C4-2B (cell line): ENCODE results near the gene SCAANT1.

Experiments
- ZFX ChIP-seq: fragments of 450-650 bp; IDR thresholded peaks from 2 replicates; pipeline ENCODE4 v1.6.1; 2017
- TF ChIP-seq, protein P1 (sequence below): fragments of 450-650 bp; conservative IDR thresholded peaks from 2 replicates; pipeline ENCODE4 v1.5.1; 2017; ENCODE audit warnings: mild to moderate bottlenecking

DNA sequence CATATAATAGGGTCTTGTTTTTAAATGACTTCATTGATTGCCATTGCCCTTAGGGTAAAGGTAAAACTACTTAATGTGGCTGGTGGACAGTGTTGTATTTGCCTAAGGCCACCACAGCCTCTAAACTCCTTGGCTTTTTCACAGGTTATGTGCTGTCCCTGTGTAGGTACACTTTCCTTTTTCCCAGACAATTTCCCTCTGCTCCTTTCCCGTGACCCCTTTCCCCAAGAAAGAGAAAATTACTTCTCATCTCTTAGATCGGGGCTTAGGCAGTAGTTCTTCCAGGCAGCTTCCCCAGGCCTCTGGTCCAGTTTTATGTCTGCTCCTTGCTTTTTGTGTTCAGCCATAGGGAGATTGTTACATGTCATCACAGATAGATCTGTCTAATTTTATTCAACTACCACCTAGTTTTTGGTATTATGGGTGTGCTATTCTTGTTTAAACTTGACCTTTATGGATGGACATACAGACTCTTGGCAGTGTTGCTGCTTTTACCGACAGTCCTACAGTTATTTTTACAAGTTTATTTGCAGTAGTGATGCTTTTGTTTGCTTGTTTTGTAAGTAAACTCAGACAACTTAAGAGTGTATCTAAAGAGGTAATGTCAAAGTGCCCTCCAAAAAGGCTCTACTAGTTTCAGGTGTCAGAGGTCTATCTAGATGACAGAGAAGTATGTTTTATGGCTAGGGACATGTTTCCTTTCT, 20.5 kb upstream of the SCAANT1 start:
- TF ChIP-seq, protein P1, sequence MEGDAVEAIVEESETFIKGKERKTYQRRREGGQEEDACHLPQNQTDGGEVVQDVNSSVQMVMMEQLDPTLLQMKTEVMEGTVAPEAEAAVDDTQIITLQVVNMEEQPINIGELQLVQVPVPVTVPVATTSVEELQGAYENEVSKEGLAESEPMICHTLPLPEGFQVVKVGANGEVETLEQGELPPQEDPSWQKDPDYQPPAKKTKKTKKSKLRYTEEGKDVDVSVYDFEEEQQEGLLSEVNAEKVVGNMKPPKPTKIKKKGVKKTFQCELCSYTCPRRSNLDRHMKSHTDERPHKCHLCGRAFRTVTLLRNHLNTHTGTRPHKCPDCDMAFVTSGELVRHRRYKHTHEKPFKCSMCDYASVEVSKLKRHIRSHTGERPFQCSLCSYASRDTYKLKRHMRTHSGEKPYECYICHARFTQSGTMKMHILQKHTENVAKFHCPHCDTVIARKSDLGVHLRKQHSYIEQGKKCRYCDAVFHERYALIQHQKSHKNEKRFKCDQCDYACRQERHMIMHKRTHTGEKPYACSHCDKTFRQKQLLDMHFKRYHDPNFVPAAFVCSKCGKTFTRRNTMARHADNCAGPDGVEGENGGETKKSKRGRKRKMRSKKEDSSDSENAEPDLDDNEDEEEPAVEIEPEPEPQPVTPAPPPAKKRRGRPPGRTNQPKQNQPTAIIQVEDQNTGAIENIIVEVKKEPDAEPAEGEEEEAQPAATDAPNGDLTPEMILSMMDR = no peak
- TF ChIP-seq ZFX = no peak
